WERI-Rb-1 (cell line): ENCODE results near the gene CRK.

Experiments used
- DNase-seq: peaks from one replicate; pipeline ENCODE4 v3.0.0-alpha.2; 2020
- H3K27ac ChIP-seq: fragments of 250-450 bp; sonication (Bioruptor Pico); 2 replicates; pipeline ENCODE4 v1.5.1; 2020; ENCODE audit warnings: mild to moderate bottlenecking, moderate library complexity
- H3K27me3 ChIP-seq: fragments of 250-450 bp; sonication (Bioruptor Pico); 2 replicates; pipeline ENCODE4 v1.5.1; 2021; ENCODE audit warnings: mild to moderate bottlenecking, low read depth, moderate library complexity; ENCODE audit not compliant: insufficient read depth, severe bottlenecking
- H3K36me3 ChIP-seq: fragments of 250-450 bp; sonication (Bioruptor Pico); 2 replicates; pipeline ENCODE4 v1.5.1; 2020; ENCODE audit warnings: mild to moderate bottlenecking, moderate library complexity
- H3K4me3 ChIP-seq: 2 replicates; pipeline ENCODE4 v1.5.1; 2011; ENCODE audit warnings: low read depth, mild to moderate bottlenecking, control low read depth, low read length
- H3K9me3 ChIP-seq: fragments of 250-450 bp; sonication (Bioruptor Pico); 2 replicates; pipeline ENCODE4 v1.5.1; 2021; ENCODE audit warnings: mild to moderate bottlenecking, moderate library complexity; ENCODE audit not compliant: severe bottlenecking
- TF ChIP-seq, protein P1 (sequence below): IDR thresholded peaks from 2 replicates; pipeline ENCODE4 v1.5.1; 2011; ENCODE audit warnings: low read depth, mild to moderate bottlenecking, control low read depth, inconsistent platforms, low read length

The CRK gene

GRCh38 chr17:1470755-1471462 is 14.9 kb upstream of the CRK start:
- Histone ChIP-seq H3K27ac (no peak overlapping the region), H3K27me3 (no peaks in the 10 kb centered on the region), H3K4me3 (no peak overlapping the region), H3K9me3 (no peaks in the 10 kb centered on the region), H3K36me3 (peaks cover 28% of the 10 kb centered on the region)
- TF ChIP-seq, protein P1, sequence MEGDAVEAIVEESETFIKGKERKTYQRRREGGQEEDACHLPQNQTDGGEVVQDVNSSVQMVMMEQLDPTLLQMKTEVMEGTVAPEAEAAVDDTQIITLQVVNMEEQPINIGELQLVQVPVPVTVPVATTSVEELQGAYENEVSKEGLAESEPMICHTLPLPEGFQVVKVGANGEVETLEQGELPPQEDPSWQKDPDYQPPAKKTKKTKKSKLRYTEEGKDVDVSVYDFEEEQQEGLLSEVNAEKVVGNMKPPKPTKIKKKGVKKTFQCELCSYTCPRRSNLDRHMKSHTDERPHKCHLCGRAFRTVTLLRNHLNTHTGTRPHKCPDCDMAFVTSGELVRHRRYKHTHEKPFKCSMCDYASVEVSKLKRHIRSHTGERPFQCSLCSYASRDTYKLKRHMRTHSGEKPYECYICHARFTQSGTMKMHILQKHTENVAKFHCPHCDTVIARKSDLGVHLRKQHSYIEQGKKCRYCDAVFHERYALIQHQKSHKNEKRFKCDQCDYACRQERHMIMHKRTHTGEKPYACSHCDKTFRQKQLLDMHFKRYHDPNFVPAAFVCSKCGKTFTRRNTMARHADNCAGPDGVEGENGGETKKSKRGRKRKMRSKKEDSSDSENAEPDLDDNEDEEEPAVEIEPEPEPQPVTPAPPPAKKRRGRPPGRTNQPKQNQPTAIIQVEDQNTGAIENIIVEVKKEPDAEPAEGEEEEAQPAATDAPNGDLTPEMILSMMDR, result no peak
- no peak for DNase-seq

GRCh38 chr17:1470071-1470754 is 14.2 kb upstream of the CRK start:
- Histone ChIP-seq H3K4me3 (no peak overlapping the region), H3K27me3 (no peaks in the 10 kb centered on the region), H3K27ac (no peak overlapping the region), H3K36me3 (peaks cover 27% of the 10 kb centered on the region), H3K9me3 (no peaks in the 10 kb centered on the region)
- DNase-seq, result no peak
- TF ChIP-seq, protein P1, result no peak

GRCh38 chr17:1469231-1469852 is 13.3 kb upstream of the CRK start:
- peaks cover 30% of the 10 kb centered on the region for H3K36me3 ChIP-seq
- H3K27ac ChIP-seq, result no peak overlapping the region
- DNase-seq, result no peak
- H3K27me3 ChIP-seq, result no peaks in the 10 kb centered on the region
- TF ChIP-seq, protein P1, result no peak
- no peaks in the 10 kb centered on the region for H3K9me3 ChIP-seq
- no peak overlapping the region for H3K4me3 ChIP-seq

DNA sequence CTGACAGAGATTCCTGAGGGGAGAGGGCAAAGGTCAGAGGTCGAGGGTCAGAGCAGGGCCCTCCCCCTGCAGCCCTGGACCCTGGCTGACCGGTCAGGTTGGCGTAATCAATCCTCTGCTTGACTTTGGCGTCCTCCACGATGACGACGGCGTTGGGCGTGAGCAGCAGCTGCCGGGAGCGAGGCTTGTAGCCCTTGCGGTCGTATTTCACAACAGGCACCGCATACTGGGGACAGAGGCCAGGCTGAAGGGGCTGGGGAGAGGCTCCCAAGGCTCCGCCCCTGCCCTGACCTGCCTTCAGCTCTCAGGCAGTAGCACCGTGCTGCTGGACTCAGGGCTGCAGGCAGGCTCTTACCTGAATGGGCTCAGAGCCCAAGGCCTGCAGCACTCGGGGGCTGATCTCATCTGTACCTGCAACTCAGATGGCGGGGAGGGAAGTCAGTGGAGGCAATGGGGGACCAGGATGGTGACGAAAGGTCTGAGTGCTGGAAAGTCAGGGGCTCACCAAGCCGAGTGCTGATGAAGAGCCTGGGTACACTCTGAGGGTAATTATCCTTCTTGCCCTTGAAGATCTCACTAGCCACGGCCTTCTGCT is 12.0 kb upstream of the CRK start:
- TF ChIP-seq, protein P1, result no peak
- Histone ChIP-seq H3K4me3 (no peak overlapping the region), H3K9me3 (no peaks in the 10 kb centered on the region), H3K27me3 (no peaks in the 10 kb centered on the region), H3K36me3 (peaks cover 30% of the 10 kb centered on the region), H3K27ac (no peak overlapping the region)
- DNase-seq, result no peak

DNA sequence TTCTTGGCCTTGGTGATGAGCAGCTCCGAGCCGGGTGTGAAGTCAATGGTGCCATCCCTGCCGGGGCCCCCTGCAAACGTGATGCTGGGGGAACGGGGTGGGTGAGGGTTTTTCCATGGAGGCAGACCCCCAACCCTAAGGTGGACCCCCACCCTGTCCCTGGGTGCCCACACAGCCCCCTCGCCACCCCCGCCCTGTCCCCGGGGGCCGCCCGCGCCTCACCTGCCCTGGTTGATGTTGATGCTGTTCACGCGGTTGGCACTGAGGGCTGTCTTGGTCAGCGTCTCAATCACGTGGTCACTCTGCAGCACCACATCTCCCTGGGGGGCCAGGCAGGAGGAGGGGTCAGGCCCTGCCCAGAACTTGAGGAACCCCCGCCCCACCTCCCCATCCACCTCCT is 11.2 kb upstream of the CRK start:
- H3K27me3 ChIP-seq, result no peaks in the 10 kb centered on the region
- no peaks in the 10 kb centered on the region for H3K9me3 ChIP-seq
- peaks cover 30% of the 10 kb centered on the region for H3K36me3 ChIP-seq
- no peak overlapping the region for H3K27ac ChIP-seq
- TF ChIP-seq, protein P1, result no peak
- no peak for DNase-seq
- H3K4me3 ChIP-seq, result no peak overlapping the region
